Neural progenitor cell (in vitro differentiated cells): ENCODE measurements around the gene ADM. TPM values are rescaled to one million over a fixed set of nuclear protein-coding genes. Genes with fewer than 3 reads are reported as not detected.

ENCODE experiments used
- DNase-seq: peaks from one replicate; pipeline ENCODE4 v3.0.0-alpha.2; 2016; ENCODE audit warnings: low spot score
- H2AFZ ChIP-seq: fragments of 200-600 bp; sonication (generic); replicated peaks from 2 replicates; pipeline ENCODE4 v1.6.1; 2016; ENCODE audit warnings: antibody characterized with exemption
- H3F3A ChIP-seq: fragments of 200-600 bp; sonication (generic); 2 replicates; pipeline ENCODE4 v1.6.1; 2016; ENCODE audit warnings: antibody characterized with exemption, low read depth
- H3K27ac ChIP-seq: fragments of 200-600 bp; sonication (generic); 2 replicates; pipeline ENCODE4 v1.5.1; 2016; ENCODE audit warnings: mild to moderate bottlenecking
- H3K27me3 ChIP-seq: fragments of 200-600 bp; sonication (generic); 2 replicates; pipeline ENCODE4 v1.6.1; 2016; ENCODE audit warnings: mild to moderate bottlenecking, moderate library complexity
- H3K36me3 ChIP-seq: fragments of 200-600 bp; sonication (generic); 2 replicates; pipeline ENCODE4 v1.5.1; 2016
- H3K4me1 ChIP-seq: fragments of 200-600 bp; sonication (generic); 2 replicates; pipeline ENCODE4 v1.6.1; 2016; ENCODE audit warnings: mixed run types
- H3K4me2 ChIP-seq: fragments of 200-600 bp; sonication (generic); 2 replicates; pipeline ENCODE4 v1.6.1; 2016
- H3K4me3 ChIP-seq: fragments of 200-600 bp; sonication (generic); 2 replicates; pipeline ENCODE4 v1.5.1; 2016
- H3K79me2 ChIP-seq: fragments of 200-600 bp; sonication (generic); 2 replicates; pipeline ENCODE4 v1.6.1; 2016; ENCODE audit warnings: low read depth
- H3K9ac ChIP-seq: fragments of 200-600 bp; sonication (generic); 2 replicates; pipeline ENCODE4 v1.6.1; 2016
- H3K9me3 ChIP-seq: fragments of 200-600 bp; sonication (generic); 2 replicates; pipeline ENCODE4 v1.5.1; 2016; ENCODE audit warnings: low read depth
- H4K20me1 ChIP-seq: fragments of 200-600 bp; sonication (generic); 2 replicates; pipeline ENCODE4 v1.6.1; 2016; ENCODE audit warnings: low read depth
- H3K27ac Mint-ChIP-seq: 3 replicates; pipeline ENCODE4 v1.8.0; 2021; ENCODE audit warnings: mixed read lengths
- H3K27me3 Mint-ChIP-seq: 2 replicates; pipeline ENCODE4 v1.8.0; 2022; ENCODE audit warnings: low read depth, mild to moderate bottlenecking, inconsistent platforms, moderate library complexity, mixed read lengths; ENCODE audit not compliant: insufficient read depth
- H3K36me3 Mint-ChIP-seq: 3 replicates; pipeline ENCODE4 v1.8.0; 2021; ENCODE audit warnings: mixed read lengths
- H3K4me1 Mint-ChIP-seq: 3 replicates; pipeline ENCODE4 v1.8.0; 2021; ENCODE audit warnings: mixed read lengths
- H3K4me3 Mint-ChIP-seq: 3 replicates; pipeline ENCODE4 v1.8.0; 2021; ENCODE audit warnings: mild to moderate bottlenecking, moderate library complexity, mixed read lengths
- H3K9me3 Mint-ChIP-seq: 3 replicates; pipeline ENCODE4 v1.8.0; 2020; ENCODE audit warnings: mixed read lengths
- CTCF ChIP-seq: fragments of 200-600 bp; sonication (generic); IDR thresholded peaks from 2 replicates; pipeline ENCODE4 v1.5.1; 2017; ENCODE audit warnings: antibody characterized with exemption, mild to moderate bottlenecking
- EZH2 ChIP-seq: fragments of 200-600 bp; sonication (generic); IDR thresholded peaks from 2 replicates; pipeline ENCODE4 v1.6.1; 2017; ENCODE audit warnings: antibody characterized with exemption, mild to moderate bottlenecking, moderate library complexity
- EZH2phosphoT487 ChIP-seq: fragments of 200-600 bp; sonication (generic); IDR thresholded peaks from 2 replicates; pipeline ENCODE4 v1.6.1; 2017; ENCODE audit warnings: antibody characterized with exemption
- total RNA-seq: library from RNA; depleted of rRNA; stranded (reverse); fragments of >200 nt; gene quantifications from 2 replicates; pipeline ENCODE4 v1.2.3, GENCODE V29; 2015; ENCODE audit warnings: low replicate concordance

ADM gene
- total RNA-seq, 1 donor from 2014 or later: 3.8 TPM

DNA sequence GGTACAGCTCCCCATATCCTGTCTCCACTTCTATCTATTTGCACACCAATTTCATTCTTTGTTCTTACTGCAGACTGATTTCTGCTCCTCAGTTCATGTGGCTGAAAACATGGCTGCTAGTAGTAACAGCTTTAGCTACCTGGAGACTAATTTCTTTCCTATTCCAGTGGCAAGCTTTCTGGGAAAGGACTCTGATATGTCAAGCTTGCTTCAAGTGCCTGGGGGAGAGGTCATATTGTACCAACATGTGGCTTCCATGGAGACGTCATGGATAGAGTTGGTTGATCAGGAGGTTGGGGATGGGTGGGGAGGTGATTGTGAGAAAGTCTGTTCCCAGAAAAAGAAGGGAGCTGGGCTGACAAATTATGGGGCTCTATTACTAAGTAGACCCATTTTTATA lies 44.9 kb downstream of the ADM start:
- peaks cover 5% of the 10 kb centered on the region for H4K20me1 ChIP-seq
- H3K27ac ChIP-seq: no peak overlapping the region
- H3K27ac Mint-ChIP-seq: peak overlapping the region; percentile 77
- no peak for DNase-seq
- H3K9me3 Mint-ChIP-seq: peaks cover 3% of the 10 kb centered on the region
- TF ChIP-seq EZH2: no peak
- no peak for TF ChIP-seq CTCF
- no peak for TF ChIP-seq EZH2phosphoT487
- no peak overlapping the region for H3K4me3 ChIP-seq
- H3K36me3 ChIP-seq: no peaks in the 10 kb centered on the region
- H3K4me1 Mint-ChIP-seq: peaks cover 34% of the 10 kb centered on the region
- H3F3A ChIP-seq: peaks cover 37% of the 10 kb centered on the region
- no peak overlapping the region for H3K4me2 ChIP-seq
- H2AFZ ChIP-seq: no peak overlapping the region
- no peaks in the 10 kb centered on the region for H3K9me3 ChIP-seq
- H3K4me1 ChIP-seq: peaks cover 45% of the 10 kb centered on the region
- H3K27me3 Mint-ChIP-seq: peaks cover 2% of the 10 kb centered on the region
- H3K36me3 Mint-ChIP-seq: no peaks in the 10 kb centered on the region
- H3K79me2 ChIP-seq: no peaks in the 10 kb centered on the region
- no peak overlapping the region for H3K9ac ChIP-seq
- peaks cover 64% of the 10 kb centered on the region for H3K27me3 ChIP-seq
- H3K4me3 Mint-ChIP-seq: no peak overlapping the region

- Histone ChIP-seq H3F3A (peaks cover 37% of the 10 kb centered on the region), H4K20me1 (peaks cover 5% of the 10 kb centered on the region), H3K36me3 (no peaks in the 10 kb centered on the region), H3K4me1 (peaks cover 45% of the 10 kb centered on the region), H3K79me2 (no peaks in the 10 kb centered on the region), H3K4me2 (peak overlapping the region; percentile 6), H2AFZ (no peak overlapping the region), H3K9me3 (no peaks in the 10 kb centered on the region), H3K9ac (no peak overlapping the region), H3K27me3 (peaks cover 69% of the 10 kb centered on the region), H3K4me3 (no peak overlapping the region), H3K27ac (no peak overlapping the region)
- Mint-ChIP-seq H3K4me3 (no peak overlapping the region), H3K36me3 (no peaks in the 10 kb centered on the region), H3K4me1 (peaks cover 34% of the 10 kb centered on the region), H3K9me3 (peaks cover 3% of the 10 kb centered on the region), H3K27me3 (peaks cover 2% of the 10 kb centered on the region), H3K27ac (no peak overlapping the region)
- DNase-seq: no peak
- no peak for TF ChIP-seq EZH2phosphoT487
- TF ChIP-seq CTCF: no peak
- TF ChIP-seq EZH2: no peak
Measured at GRCh38 chr11:10350334-10350733, 45.5 kb downstream of the ADM start.

DNA sequence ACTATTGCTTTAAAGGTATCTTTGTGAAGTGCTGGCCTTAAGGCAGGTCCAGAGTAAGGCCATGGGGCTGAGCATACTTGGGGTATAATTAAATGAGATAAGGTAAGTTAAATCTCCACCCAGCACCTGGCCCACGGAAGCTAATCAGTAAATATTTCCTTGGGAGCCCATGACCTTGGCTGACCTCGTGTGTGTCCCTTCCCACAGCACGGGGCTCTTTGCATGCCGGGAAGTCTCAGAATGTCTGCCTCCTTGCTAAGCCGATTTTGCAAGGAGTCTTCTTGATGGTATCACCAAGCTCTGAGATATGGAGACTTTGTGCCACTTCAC lies 46.5 kb downstream of the ADM start:
- Histone ChIP-seq H4K20me1 (peaks cover 5% of the 10 kb centered on the region), H3K27me3 (peaks cover 79% of the 10 kb centered on the region), H3K36me3 (no peaks in the 10 kb centered on the region), H3K79me2 (no peaks in the 10 kb centered on the region), H3K9ac (no peak overlapping the region), H3K4me2 (peak overlapping the region; percentile 70), H3K9me3 (no peaks in the 10 kb centered on the region), H3K4me1 (peaks cover 45% of the 10 kb centered on the region), H2AFZ (no peak overlapping the region), H3F3A (peaks cover 37% of the 10 kb centered on the region), H3K4me3 (peak overlapping the region; percentile 21), H3K27ac (peak overlapping the region; percentile 91)
- peaks cover 2% of the 10 kb centered on the region for H3K27me3 Mint-ChIP-seq
- DNase-seq: no peak
- H3K27ac Mint-ChIP-seq: peak overlapping the region; percentile 95
- H3K36me3 Mint-ChIP-seq: no peaks in the 10 kb centered on the region
- H3K4me3 Mint-ChIP-seq: peak overlapping the region; percentile 70
- peaks cover 34% of the 10 kb centered on the region for H3K4me1 Mint-ChIP-seq
- no peak for TF ChIP-seq CTCF
- TF ChIP-seq EZH2: no peak
- no peak for TF ChIP-seq EZH2phosphoT487
- H3K9me3 Mint-ChIP-seq: peaks cover 8% of the 10 kb centered on the region
